SK-N-SH (cell line): Measurements from ENCODE around the gene RBMS3. TPM values are rescaled to one million over a fixed set of nuclear protein-coding genes. Genes with fewer than 3 reads are reported as not detected.

Experiments used
- CTCF ChIA-PET: fragments of 300-600, 350-600 bp; formaldehyde crosslinking; extraction: SDS; loops from one replicate; lab custom pipeline; 2021; lab: Yijun Ruan, JAX
- POLR2A ChIA-PET: fragments of 350-600 bp; sonication (Branson Sonifier 250); formaldehyde crosslinking; extraction: SDS; loops from one replicate; lab custom pipeline; 2020; ENCODE audit warnings: antibody characterized with exemption, inconsistent platforms; lab: Yijun Ruan, JAX
- DNase-seq: peaks from one replicate; pipeline ENCODE4 v3.0.0; 2012
- H2AFZ ChIP-seq: fragments of 200-600 bp; sonication (generic); 2 replicates; pipeline ENCODE4 v1.8.1; 2016; ENCODE audit warnings: antibody characterized with exemption, mild to moderate bottlenecking, low read depth
- H3F3A ChIP-seq: fragments of 200-600 bp; sonication (generic); replicated peaks from 2 replicates; pipeline ENCODE3; 2016; ENCODE audit warnings: antibody characterized with exemption, mild to moderate bottlenecking; ENCODE audit not compliant: insufficient read depth
- H3K27ac ChIP-seq, 2 experiments: fragments of 200-500 bp in 1 of 2; fragments of 200-600 bp in 1 of 2; sonication (Bioruptor generic) in 1 of 2; sonication (generic), shearing (Covaris generic) in 1 of 2; 2 replicates each; pipeline versions ENCODE4 v1.5.1 to v1.6.1; 2014 to 2016; ENCODE audit warnings: low read depth in 2 of 2, inconsistent platforms in 1 of 2, low read length in 1 of 2, mild to moderate bottlenecking in 1 of 2, mixed read lengths in 1 of 2
- H3K27me3 ChIP-seq: fragments of 200-600 bp; sonication (generic), shearing (Covaris generic); 2 replicates; pipeline ENCODE4 v1.6.1; 2016; ENCODE audit warnings: mixed run types; ENCODE audit not compliant: insufficient read depth
- H3K36me3 ChIP-seq, 2 experiments: fragments of 200-500 bp in 1 of 2; fragments of 200-600 bp in 1 of 2; sonication (Bioruptor generic) in 1 of 2; sonication (generic) in 1 of 2; replicated peaks in 1 of 2; 2 replicates each; pipeline versions ENCODE3 to v1.5.1; 2014 to 2016; ENCODE audit warnings: low read length in 1 of 2, mild to moderate bottlenecking in 1 of 2; ENCODE audit not compliant: insufficient read depth in 2 of 2, control insufficient read depth in 1 of 2
- H3K4me1 ChIP-seq, 2 experiments: fragments of 200-500 bp in 1 of 2; fragments of 200-600 bp in 1 of 2; sonication (Bioruptor generic) in 1 of 2; sonication (generic), shearing (Covaris generic) in 1 of 2; 2 replicates each; pipeline versions ENCODE4 v1.5.1 to v1.6.1; 2014 to 2016; ENCODE audit warnings: low read depth in 1 of 2, low read length in 1 of 2, mixed run types in 1 of 2; ENCODE audit not compliant: insufficient read depth in 2 of 2, control insufficient read depth in 1 of 2
- H3K4me2 ChIP-seq: fragments of 200-600 bp; sonication (generic), shearing (Covaris generic); 2 replicates; pipeline ENCODE4 v1.6.1; 2017; ENCODE audit warnings: mixed run types
- H3K4me3 ChIP-seq, 2 experiments: fragments of 200-500 bp in 1 of 2; fragments of 200-600 bp in 1 of 2; sonication (Bioruptor generic) in 1 of 2; sonication (generic), shearing (Covaris generic) in 1 of 2; 2 replicates each; pipeline versions ENCODE4 v1.5.1 to v1.8.1; 2014 to 2016; ENCODE audit warnings: low read depth in 2 of 2, inconsistent platforms in 1 of 2, low read length in 1 of 2, mild to moderate bottlenecking in 1 of 2, mixed read lengths in 1 of 2, moderate library complexity in 1 of 2
- H3K79me2 ChIP-seq: fragments of 200-600 bp; sonication (generic); 2 replicates; pipeline ENCODE4 v1.8.1; 2017; ENCODE audit warnings: mild to moderate bottlenecking; ENCODE audit not compliant: insufficient read depth
- H3K9ac ChIP-seq: fragments of 200-600 bp; sonication (generic); 2 replicates; pipeline ENCODE4 v1.6.1; 2017; ENCODE audit warnings: mixed run types
- H3K9me2 ChIP-seq: fragments of 200-600 bp; sonication (generic); 2 replicates; pipeline ENCODE4 v1.6.1; 2017; ENCODE audit warnings: mixed run types
- H3K9me3 ChIP-seq: fragments of 200-600 bp; sonication (generic); 2 replicates; pipeline ENCODE4 v1.6.1; 2017; ENCODE audit warnings: mixed run types, mild to moderate bottlenecking, moderate library complexity
- H4K20me1 ChIP-seq: fragments of 200-600 bp; sonication (generic); 2 replicates; pipeline ENCODE4 v1.6.1; 2017; ENCODE audit warnings: mild to moderate bottlenecking, mixed run types; ENCODE audit not compliant: insufficient read depth
- CHD2 ChIP-seq: fragments of 150-350 bp; IDR thresholded peaks from 2 replicates; pipeline ENCODE4 v1.6.1; 2018; ENCODE audit warnings: low read length; ENCODE audit not compliant: partially characterized antibody
- CTCF ChIP-seq: fragments of 200-600 bp; sonication (generic); IDR thresholded peaks from 2 replicates; pipeline ENCODE4 v1.6.1; 2017; ENCODE audit warnings: antibody characterized with exemption, mild to moderate bottlenecking, moderate library complexity
- ELF1 ChIP-seq: IDR thresholded peaks from 2 replicates; pipeline ENCODE4 v1.4.0; 2012
- EZH2phosphoT487 ChIP-seq: fragments of 200-600 bp; sonication (generic); IDR thresholded peaks from 2 replicates; pipeline ENCODE4 v1.6.1; 2017; ENCODE audit warnings: low read depth, mixed run types, mild to moderate bottlenecking, antibody characterized with exemption, moderate library complexity, borderline replicate concordance
- FOSL2 ChIP-seq: IDR thresholded peaks from 2 replicates; pipeline ENCODE4 v1.4.0; 2012; ENCODE audit warnings: low read depth, mild to moderate bottlenecking, moderate library complexity, borderline replicate concordance
- GABPA ChIP-seq: IDR thresholded peaks from 2 replicates; pipeline ENCODE4 v1.4.0; 2012; ENCODE audit warnings: low read depth, mild to moderate bottlenecking
- GATA2 ChIP-seq: sonication (generic); formaldehyde crosslinking; IDR thresholded peaks from 2 replicates; pipeline ENCODE4 v1.5.0; 2020; ENCODE audit warnings: mild to moderate bottlenecking, missing genetic modification reagents
- MEF2A ChIP-seq: IDR thresholded peaks from 2 replicates; pipeline ENCODE4 v1.4.0; 2012; ENCODE audit warnings: low read depth, borderline replicate concordance
- NFIC ChIP-seq: IDR thresholded peaks from 2 replicates; pipeline ENCODE4 v1.4.0; 2012; ENCODE audit warnings: borderline replicate concordance
- NRF1 ChIP-seq: IDR thresholded peaks from 2 replicates; pipeline ENCODE4 v1.6.1; 2012; ENCODE audit warnings: low read depth, mild to moderate bottlenecking, low read length
- POLR2AphosphoS5 ChIP-seq: IDR thresholded peaks from 2 replicates; pipeline ENCODE4 v1.6.1; 2012; ENCODE audit warnings: low read depth, low read length
- RAD21 ChIP-seq: IDR thresholded peaks from 2 replicates; pipeline ENCODE4 v1.6.1; 2012; ENCODE audit warnings: mild to moderate bottlenecking, low read length
- RCOR1 ChIP-seq: fragments of 150-350 bp; IDR thresholded peaks from 2 replicates; pipeline ENCODE4 v1.6.1; 2017; ENCODE audit warnings: antibody characterized with exemption, low read length
- REST ChIP-seq: IDR thresholded peaks from 2 replicates; pipeline ENCODE4 v1.6.1; 2012; ENCODE audit warnings: mild to moderate bottlenecking, low read depth, low read length, moderate library complexity
- RXRA ChIP-seq: IDR thresholded peaks from 2 replicates; pipeline ENCODE4 v1.4.0; 2012; ENCODE audit warnings: low read depth, mild to moderate bottlenecking, borderline replicate concordance
- SIN3A ChIP-seq: IDR thresholded peaks from 2 replicates; pipeline ENCODE4 v1.6.1; 2012; ENCODE audit warnings: low read depth, mild to moderate bottlenecking, low read length, moderate library complexity, borderline replicate concordance
- TAF1 ChIP-seq: IDR thresholded peaks from 2 replicates; pipeline ENCODE4 v1.6.1; 2012; ENCODE audit warnings: low read depth, mild to moderate bottlenecking, low read length, moderate library complexity, borderline replicate concordance
- YY1 ChIP-seq: IDR thresholded peaks from 2 replicates; pipeline ENCODE4 v1.4.0; 2012; ENCODE audit warnings: low read depth, mild to moderate bottlenecking
- WGBS: methylation state at CpG from one replicate; pipeline ENCODE4 v1.1.6; 2017; ENCODE audit warnings: low lambda C conversion rate; 5-methylcytosine and 5-hydroxymethylcytosine counted together
- polyA plus RNA-seq, 3 experiments: library from polyadenylated mRNA; depleted of rRNA; stranded (reverse); fragments of >200 nt; gene quantifications; 2 replicates each; pipeline ENCODE4 v1.2.3, GENCODE V29; 2012
- TF ChIP-seq, protein P1 (sequence below): IDR thresholded peaks from 2 replicates; pipeline ENCODE4 v1.4.0; 2012; ENCODE audit warnings: low read depth, borderline replicate concordance

Gene RBMS3
- polyA plus RNA-seq, 1 of the 3 experiments (the other 2 are of a cell fraction): 8.2 TPM

DNA sequence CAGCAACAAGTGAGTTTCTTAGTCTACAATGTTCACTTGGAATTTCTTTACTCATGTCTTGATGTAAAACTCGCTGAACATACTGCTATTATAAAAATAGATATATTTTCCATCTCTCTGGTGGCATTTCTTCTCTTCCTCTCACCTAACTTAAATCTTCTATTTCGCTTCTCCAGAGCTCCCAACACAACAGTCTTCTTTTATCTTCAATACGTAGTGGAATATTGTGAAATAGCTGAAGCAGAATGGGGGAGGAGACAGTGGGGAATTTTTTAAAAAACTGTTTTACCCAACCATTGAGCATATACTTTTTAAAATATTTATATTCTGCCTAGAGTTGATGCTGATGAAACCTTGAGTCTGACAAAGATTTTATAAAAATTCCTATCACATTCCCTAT is 548.5 kb downstream of the RBMS3 start:
- TF ChIP-seq EZH2phosphoT487 (no peak), FOSL2 (no peak), POLR2AphosphoS5 (no peak), RXRA (no peak), CTCF (no peak), GATA2 (no peak), CHD2 (no peak), RAD21 (no peak), RCOR1 (no peak), NRF1 (no peak)
- Histone ChIP-seq H3K4me3 (no peak overlapping the region), H2AFZ (no peak overlapping the region), H3K27ac (no peak overlapping the region), H3K79me2 (no peaks in the 10 kb centered on the region), H3K9me3 (no peaks in the 10 kb centered on the region), H4K20me1 (no peaks in the 10 kb centered on the region), H3K9ac (no peak overlapping the region), H3F3A (peaks cover 4% of the 10 kb centered on the region), H3K27me3 (no peaks in the 10 kb centered on the region), H3K4me1 (no peaks in the 10 kb centered on the region), H3K36me3 (peaks cover 2 to 8% of the 10 kb centered on the region in 2 experiments), H3K4me2 (no peak overlapping the region), H3K9me2 (no peaks in the 10 kb centered on the region)
- POLR2A ChIA-PET: no interaction called here
- whole genome bisulfite sequencing: 92% methylated on average over 3 of the region's 3 CpGs
- no peak for DNase-seq
- CTCF ChIA-PET: interaction anchor here (1.5 kb wide), 1 partner anchor 8 kb away, joined by 3 read pairs; no protein-coding TSS in a partner anchor

GRCh38 chr3:29850641-29851040 is 569.8 kb downstream of the RBMS3 start:
- Histone ChIP-seq H3K4me3 (no peak overlapping the region), H3K79me2 (no peaks in the 10 kb centered on the region), H3K4me2 (no peak overlapping the region), H3K4me1 (no peaks in the 10 kb centered on the region), H2AFZ (no peak overlapping the region), H3K9me2 (no peaks in the 10 kb centered on the region), H3K9me3 (no peaks in the 10 kb centered on the region), H3K9ac (no peak overlapping the region), H3K27ac (no peak overlapping the region), H4K20me1 (no peaks in the 10 kb centered on the region), H3K36me3 (peaks cover 0 to 8% of the 10 kb centered on the region in 2 experiments), H3K27me3 (no peaks in the 10 kb centered on the region), H3F3A (no peaks in the 10 kb centered on the region)
- 67% methylated on average over 2 of the region's 2 CpGs for WGBS
- ChIA-PET POLR2A (interaction anchor here (0.6 kb wide), 1 partner anchor 18 kb away, joined by 3 read pairs; no protein-coding TSS in a partner anchor), CTCF (no interaction called here)
- no peak for DNase-seq
- TF ChIP-seq RAD21 (no peak), GATA2 (no peak), REST (no peak), TAF1 (no peak), YY1 (no peak), FOSL2 (no peak), MEF2A (no peak), ELF1 (no peak), CTCF (no peak), GABPA (no peak), SIN3A (no peak), RXRA (no peak), NFIC (no peak)
- TF ChIP-seq, protein P1, sequence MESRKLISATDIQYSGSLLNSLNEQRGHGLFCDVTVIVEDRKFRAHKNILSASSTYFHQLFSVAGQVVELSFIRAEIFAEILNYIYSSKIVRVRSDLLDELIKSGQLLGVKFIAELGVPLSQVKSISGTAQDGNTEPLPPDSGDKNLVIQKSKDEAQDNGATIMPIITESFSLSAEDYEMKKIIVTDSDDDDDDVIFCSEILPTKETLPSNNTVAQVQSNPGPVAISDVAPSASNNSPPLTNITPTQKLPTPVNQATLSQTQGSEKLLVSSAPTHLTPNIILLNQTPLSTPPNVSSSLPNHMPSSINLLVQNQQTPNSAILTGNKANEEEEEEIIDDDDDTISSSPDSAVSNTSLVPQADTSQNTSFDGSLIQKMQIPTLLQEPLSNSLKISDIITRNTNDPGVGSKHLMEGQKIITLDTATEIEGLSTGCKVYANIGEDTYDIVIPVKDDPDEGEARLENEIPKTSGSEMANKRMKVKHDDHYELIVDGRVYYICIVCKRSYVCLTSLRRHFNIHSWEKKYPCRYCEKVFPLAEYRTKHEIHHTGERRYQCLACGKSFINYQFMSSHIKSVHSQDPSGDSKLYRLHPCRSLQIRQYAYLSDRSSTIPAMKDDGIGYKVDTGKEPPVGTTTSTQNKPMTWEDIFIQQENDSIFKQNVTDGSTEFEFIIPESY: no peak
